Measurements from ENCODE around the gene ZC3H18. TPM values are rescaled to one million over a fixed set of nuclear protein-coding genes. Genes with fewer than 3 reads are reported as not detected.

The ZC3H18 gene
- total and polyA plus RNA-seq, 10 of the 15 experiments (the other 5 are each of a cell fraction or from before 2014, with no cell fraction given) = 1.0 to 58.3 (median 22.4) TPM

DNA sequence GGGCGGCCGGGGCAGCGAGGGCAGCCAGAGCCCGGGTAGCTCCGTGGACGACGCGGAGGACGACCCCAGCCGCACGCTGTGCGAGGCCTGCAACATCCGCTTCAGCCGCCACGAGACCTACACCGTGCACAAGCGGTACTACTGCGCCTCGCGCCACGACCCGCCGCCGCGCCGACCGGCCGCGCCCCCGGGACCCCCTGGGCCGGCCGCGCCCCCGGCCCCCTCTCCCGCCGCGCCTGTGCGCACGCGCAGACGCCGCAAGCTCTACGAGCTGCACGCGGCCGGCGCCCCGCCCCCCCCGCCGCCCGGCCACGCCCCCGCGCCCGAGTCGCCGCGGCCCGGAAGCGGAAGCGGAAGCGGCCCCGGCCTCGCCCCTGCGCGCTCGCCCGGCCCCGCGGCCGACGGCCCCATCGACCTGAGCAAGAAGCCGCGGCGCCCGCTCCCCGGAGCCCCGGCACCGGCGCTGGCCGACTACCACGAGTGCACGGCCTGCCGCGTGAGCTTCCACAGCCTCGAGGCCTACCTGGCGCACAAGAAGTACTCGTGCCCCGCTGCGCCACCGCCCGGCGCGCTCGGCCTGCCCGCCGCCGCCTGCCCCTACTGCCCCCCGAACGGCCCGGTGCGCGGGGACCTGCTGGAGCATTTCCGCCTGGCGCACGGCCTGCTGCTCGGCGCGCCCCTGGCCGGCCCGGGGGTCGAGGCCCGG is 36.1 kb upstream of the ZC3H18 start (continued):
- TF ChIP-seq ZBED1 (IDR thresholded peaks at IDR 0.05; ENCODE audit: borderline replicate concordance) = no peak
- TF ChIP-seq SIX5 (IDR thresholded peaks at IDR 0.05; ENCODE audit: low read depth, low read length, severe bottlenecking) = no peak
- TF ChIP-seq SMAD5 (IDR thresholded peaks at IDR 0.05; ENCODE audit: low read depth) = no peak
- TF ChIP-seq, protein P1, sequence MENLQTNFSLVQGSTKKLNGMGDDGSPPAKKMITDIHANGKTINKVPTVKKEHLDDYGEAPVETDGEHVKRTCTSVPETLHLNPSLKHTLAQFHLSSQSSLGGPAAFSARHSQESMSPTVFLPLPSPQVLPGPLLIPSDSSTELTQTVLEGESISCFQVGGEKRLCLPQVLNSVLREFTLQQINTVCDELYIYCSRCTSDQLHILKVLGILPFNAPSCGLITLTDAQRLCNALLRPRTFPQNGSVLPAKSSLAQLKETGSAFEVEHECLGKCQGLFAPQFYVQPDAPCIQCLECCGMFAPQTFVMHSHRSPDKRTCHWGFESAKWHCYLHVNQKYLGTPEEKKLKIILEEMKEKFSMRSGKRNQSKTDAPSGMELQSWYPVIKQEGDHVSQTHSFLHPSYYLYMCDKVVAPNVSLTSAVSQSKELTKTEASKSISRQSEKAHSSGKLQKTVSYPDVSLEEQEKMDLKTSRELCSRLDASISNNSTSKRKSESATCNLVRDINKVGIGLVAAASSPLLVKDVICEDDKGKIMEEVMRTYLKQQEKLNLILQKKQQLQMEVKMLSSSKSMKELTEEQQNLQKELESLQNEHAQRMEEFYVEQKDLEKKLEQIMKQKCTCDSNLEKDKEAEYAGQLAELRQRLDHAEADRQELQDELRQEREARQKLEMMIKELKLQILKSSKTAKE (IDR thresholded peaks at IDR 0.05; ENCODE audit: low read depth, poor library complexity, severe bottlenecking) = no peak

DNA sequence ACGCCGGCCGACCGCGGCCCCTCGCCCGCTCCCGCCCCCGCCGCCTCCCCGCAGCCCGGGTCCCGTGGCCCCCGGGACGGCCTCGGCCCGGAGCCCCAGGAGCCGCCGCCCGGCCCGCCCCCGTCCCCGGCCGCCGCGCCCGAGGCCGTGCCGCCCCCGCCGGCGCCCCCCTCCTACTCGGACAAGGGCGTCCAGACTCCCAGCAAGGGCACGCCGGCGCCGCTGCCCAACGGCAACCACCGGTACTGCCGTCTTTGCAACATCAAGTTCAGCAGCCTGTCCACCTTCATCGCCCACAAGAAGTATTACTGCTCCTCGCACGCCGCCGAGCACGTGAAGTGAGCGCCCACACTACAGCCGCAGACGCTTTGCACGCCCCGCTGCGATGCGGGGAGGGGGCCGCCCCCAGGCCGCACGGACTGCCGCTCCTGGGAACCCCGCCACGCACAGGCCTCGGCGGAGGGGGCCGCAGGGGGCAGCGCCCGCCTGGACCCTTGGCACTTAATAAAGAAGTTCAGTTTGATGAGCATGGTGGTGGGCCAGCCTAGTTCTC is 35.5 kb upstream of the ZC3H18 start:
- no peaks in the 10 kb centered on the region for H3K9me3 ChIP-seq (replicated peaks; ENCODE audit: control insufficient read depth, insufficient read depth, low read length)
- no peak for DNase-seq (ENCODE audit: low read depth, low spot score)
- peak overlapping the region; percentile 67; the same call in 1 of the 2 replicates for H3K27ac ChIP-seq (ENCODE audit: control insufficient read depth, insufficient read depth)
- peaks cover 4% of the 10 kb centered on the region; the same call in 1 of the 2 replicates for H3K79me2 ChIP-seq (ENCODE audit: control insufficient read depth, insufficient read depth, low read length)
- no peaks in the 10 kb centered on the region for H3K36me3 ChIP-seq (ENCODE audit: control insufficient read depth in 2 of 2, insufficient read depth in 2 of 2, low read length in 1 of 2)
- no peak for FAIRE-seq
- peak overlapping the region; percentile 81 for H3K4me2 ChIP-seq (ENCODE audit: control insufficient read depth, insufficient read depth)
- intact Hi-C loops (cut with micrococcal nuclease; ENCODE audit: unreplicated experiment) = no loop called here
- no TSS peak for BruUV-seq (replicated peaks)
- peak; percentile 73 for ATAC-seq
- no peaks in the 10 kb centered on the region for H3K27me3 ChIP-seq (replicated peaks in 1 of 2; ENCODE audit: control insufficient read depth in 2 of 2, insufficient read depth in 2 of 2, low read length in 1 of 2)
- H3K4me1 ChIP-seq (ENCODE audit: control insufficient read depth, insufficient read depth, low read length) = peaks cover 5% of the 10 kb centered on the region
- H2AFZ ChIP-seq (ENCODE audit: control insufficient read depth, low read depth, low read length) = no peak overlapping the region
- 10% methylated on average over 31 of the region's 65 CpGs for WGBS (ENCODE audit: insufficient coverage, insufficient replicate concordance, low lambda C conversion rate, missing lambda C conversion rate)
- peak overlapping the region; percentile 77; the same call in 1 of the 2 replicates for H3K9ac ChIP-seq (ENCODE audit: control insufficient read depth, insufficient read depth, low read length)
- TF ChIP-seq BHLHE40 (IDR thresholded peaks at IDR 0.05; ENCODE audit: borderline replicate concordance in 1 of 2, low read depth in 2 of 2, low read length in 1 of 2) = peak; percentile 79 to 93; a peak in 3 of 4 replicates
- TF ChIP-seq, protein P2, sequence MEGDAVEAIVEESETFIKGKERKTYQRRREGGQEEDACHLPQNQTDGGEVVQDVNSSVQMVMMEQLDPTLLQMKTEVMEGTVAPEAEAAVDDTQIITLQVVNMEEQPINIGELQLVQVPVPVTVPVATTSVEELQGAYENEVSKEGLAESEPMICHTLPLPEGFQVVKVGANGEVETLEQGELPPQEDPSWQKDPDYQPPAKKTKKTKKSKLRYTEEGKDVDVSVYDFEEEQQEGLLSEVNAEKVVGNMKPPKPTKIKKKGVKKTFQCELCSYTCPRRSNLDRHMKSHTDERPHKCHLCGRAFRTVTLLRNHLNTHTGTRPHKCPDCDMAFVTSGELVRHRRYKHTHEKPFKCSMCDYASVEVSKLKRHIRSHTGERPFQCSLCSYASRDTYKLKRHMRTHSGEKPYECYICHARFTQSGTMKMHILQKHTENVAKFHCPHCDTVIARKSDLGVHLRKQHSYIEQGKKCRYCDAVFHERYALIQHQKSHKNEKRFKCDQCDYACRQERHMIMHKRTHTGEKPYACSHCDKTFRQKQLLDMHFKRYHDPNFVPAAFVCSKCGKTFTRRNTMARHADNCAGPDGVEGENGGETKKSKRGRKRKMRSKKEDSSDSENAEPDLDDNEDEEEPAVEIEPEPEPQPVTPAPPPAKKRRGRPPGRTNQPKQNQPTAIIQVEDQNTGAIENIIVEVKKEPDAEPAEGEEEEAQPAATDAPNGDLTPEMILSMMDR (IDR thresholded peaks at IDR 0.05 in 2 of 3, conservative IDR thresholded peaks at IDR 0.05 in 1 of 3; ENCODE audit: control insufficient read depth in 2 of 3, extremely low read depth in 1 of 3, insufficient read depth in 1 of 3, low read depth in 3 of 3, low read length in 3 of 3) = 0 out of 6 replicates have a peak, but pooled peaks of 2 of the 3 experiments have one; percentile 0 to 14
- 0 out of 2 replicates have a peak, but pooled peaks have one; percentile 9 for TF ChIP-seq DPF2 (IDR thresholded peaks at IDR 0.05)
- peak; percentile 22 for TF ChIP-seq MEF2B (IDR thresholded peaks at IDR 0.05; ENCODE audit: partially characterized antibody, poor library complexity, severe bottlenecking)
- no peak for TF ChIP-seq RAD21 (IDR thresholded peaks at IDR 0.05; ENCODE audit: insufficient read depth, low read depth, low read length)
- TF ChIP-seq, protein P3, sequence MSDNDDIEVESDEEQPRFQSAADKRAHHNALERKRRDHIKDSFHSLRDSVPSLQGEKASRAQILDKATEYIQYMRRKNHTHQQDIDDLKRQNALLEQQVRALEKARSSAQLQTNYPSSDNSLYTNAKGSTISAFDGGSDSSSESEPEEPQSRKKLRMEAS (IDR thresholded peaks at IDR 0.05; ENCODE audit: low read depth, low read length) = peak; percentile 34; the same call in 1 of the 2 replicates
- TF ChIP-seq SIN3A (IDR thresholded peaks at IDR 0.05; ENCODE audit: low read depth, low read length) = 0 out of 2 replicates have a peak, but pooled peaks have one; percentile 30
- no peak for TF ChIP-seq CREB1 (IDR thresholded peaks at IDR 0.05; ENCODE audit: low read depth)
- no peak for TF ChIP-seq RFX5 (IDR thresholded peaks at IDR 0.05; ENCODE audit: low read depth, low read length)
- no peak for TF ChIP-seq TAF1 (IDR thresholded peaks at IDR 0.05; ENCODE audit: borderline replicate concordance, low read depth, low read length)
- TF ChIP-seq LARP7 (IDR thresholded peaks at IDR 0.05) = peak; percentile 40; the same call in 1 of the 2 replicates
- ChIA-PET CTCF (no interaction called here), RAD21 (ENCODE audit: unreplicated experiment) (no interaction called here), SMC1A (ENCODE audit: uncharacterized antibody, unreplicated experiment) (no interaction called here), POLR2A (no interaction called here)
- in situ Hi-C loops (cut with MboI) = loop anchor here (5.0 kb wide), 1 partner anchor 77 kb away; no protein-coding TSS in a partner anchor
- no peaks in the 10 kb centered on the region for H4K20me1 ChIP-seq (ENCODE audit: control insufficient read depth, insufficient read depth)
- H3K4me3 ChIP-seq = peak overlapping the region; percentile 70

All from GM12878 (cell line).